Fibroblast of skin of left quadriceps (primary cell): ENCODE results near the gene ZSCAN22.
A peak's percentile ranks its signal among the peaks of the same experiment; 100 is the strongest.
"Not testable (repeated sequence)": the region's sequence is repeated elsewhere in the genome, so short reads cannot be mapped to it uniquely, and the experiment has no call there.

Source experiments
- DNase-seq, 2 experiments: peaks; one replicate each; pipeline ENCODE4 v3.0.0-alpha.2; 2013; ENCODE audit warnings: low read depth in 2 of 2

ZSCAN22 gene

DNA sequence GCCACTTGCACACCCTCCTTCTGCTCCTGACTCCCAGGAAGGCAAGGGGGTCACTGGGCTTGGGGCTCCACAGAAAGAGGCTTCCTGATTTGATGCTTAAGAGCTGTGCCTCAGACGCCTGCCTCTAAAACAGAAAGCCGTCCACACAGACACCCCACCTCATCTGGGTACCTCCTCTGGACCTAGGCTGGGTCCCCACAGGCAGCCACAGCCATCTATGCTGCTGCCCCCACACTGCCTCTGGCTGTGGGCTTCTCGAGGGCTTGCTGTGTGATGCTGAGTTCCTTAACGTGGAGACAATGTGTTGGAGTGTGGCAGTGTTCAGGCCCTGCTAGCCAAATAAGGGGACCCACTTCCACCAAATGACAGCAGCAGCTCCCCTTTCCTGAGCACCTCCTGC lies 8.5 kb upstream of the ZSCAN22 start:
- DNase-seq: no peak

DNA sequence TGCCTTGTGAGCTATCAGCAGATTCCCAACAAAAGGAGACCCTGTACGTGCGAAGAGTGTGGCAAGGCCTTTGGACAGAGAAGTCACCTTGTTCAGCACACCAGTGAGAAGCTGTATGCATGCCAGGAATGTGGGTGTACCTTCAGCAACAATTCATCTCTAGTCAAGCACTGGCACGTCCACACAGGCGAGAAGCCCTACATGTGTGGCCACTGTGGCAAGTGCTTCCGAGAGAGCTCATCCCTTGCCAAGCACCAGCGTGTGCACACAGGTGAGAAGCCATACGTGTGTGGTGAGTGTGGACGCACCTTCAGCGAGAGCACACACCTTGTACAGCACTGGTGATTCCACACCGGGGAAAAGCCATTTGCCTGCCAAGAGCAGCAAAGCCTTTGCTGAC lies 7.6 kb upstream of the ZSCAN22 start:
- no peak for DNase-seq

DNA sequence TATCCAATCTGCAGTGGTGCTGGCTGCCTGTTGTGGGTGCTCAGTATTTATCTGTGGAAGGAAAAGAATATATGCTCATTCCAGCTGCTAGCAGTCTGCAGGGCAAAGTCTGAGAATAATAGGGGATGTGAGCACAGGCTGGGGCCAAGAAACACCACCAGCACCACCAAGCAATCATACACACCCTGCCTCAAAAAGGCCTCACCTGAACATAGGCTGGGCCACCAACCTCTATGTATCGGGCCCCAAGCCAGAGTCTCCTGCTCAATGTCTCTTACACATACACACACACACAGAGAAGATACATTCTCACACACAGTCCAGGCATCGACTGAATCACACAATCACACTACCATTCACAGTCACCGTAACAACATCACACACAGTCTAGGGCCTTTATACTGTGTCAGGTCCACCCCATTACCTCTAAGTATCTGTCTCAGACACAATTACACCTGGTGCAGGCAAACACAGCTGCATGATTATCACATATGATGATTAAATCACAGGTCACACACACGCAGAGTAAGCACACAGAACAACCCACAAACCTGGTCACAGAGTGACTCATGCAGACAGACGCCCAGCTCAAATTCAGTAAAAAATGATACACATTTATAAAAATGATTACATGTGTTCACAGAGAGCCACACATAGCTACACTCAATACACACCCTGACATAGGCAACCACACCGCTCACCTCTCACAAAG lies 1.3 kb upstream of the ZSCAN22 start:
- DNase-seq: no peak

DNA sequence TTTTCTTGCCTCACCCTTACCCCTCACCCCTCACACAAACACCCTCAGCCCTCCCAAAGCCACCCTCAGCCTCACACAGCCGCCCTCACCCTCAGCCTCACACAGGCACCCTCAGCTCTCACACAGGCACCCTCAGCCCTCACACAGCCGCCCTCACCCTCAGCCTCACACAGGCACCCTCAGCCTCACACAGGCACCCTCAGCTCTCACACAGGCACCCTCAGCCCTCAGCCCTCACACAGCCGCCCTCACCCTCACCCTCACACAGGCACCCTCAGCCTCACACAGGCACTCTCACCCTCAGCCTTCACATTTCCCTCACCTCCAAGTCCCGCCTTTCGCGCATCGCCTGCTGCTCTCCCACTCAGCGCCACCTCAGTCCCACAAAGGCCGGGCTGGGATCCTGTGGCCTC lies 287 bp upstream of the ZSCAN22 start:
- DNase-seq: no peak

DNA sequence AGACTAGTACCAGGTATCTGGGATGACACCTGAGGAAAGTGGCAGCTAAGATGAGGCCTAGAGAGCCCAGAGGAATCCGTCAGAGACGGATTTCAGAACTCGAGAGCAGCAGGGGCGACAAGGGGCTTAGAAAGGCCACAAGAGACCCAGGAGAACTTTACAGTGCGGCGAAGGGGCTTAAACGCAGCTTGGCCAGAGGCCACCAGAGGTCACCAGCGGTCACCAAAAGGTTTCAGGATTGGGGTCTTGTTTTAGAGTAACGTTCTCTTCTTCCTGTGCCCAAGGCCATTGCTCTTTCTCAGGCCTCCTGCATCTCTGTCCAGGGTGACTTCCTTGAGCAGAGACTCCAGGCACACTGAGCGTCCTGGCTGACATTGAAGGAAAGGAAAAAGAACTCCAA lies 2.2 kb downstream of the ZSCAN22 start:
- DNase-seq: no peak

DNA sequence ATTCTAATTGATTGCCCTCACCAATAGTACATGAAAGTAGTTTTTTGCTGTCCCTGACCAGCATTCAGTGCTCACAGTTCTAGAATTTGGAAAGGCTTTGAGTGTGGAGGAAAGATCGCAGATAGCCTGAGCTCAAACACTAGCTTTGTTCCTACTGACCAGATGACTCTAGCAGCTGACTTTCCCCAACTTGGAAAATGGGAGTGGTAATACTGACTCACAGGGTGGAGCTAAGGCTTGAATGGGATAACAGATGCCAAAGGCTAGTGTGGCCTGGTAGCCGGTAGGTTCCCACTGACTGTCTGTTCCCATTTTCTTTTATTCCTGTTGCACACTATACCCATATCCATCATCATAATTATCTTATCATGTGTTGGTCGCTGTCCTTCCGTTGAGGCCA lies 3.7 kb downstream of the ZSCAN22 start:
- no peak for DNase-seq

DNA sequence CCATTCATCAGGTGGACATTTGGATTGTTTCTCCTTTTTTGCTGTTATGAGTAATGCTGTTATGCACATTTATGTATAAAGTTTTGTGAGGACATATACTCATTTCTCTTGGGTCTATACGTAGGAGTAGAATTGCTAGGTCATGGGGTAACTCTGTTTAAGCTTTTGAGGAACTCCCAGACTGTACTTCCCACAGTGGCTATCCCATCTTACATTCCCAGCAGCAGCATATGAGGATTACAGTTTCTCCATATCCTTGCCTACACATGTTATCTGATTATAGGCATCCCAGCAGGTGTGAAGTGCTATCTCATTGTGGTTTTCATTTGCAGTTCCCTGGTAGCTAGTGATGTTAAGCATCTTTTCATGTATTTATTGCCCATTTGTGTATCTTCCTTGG lies 5.9 kb downstream of the ZSCAN22 start:
- DNase-seq: no peak

DNA sequence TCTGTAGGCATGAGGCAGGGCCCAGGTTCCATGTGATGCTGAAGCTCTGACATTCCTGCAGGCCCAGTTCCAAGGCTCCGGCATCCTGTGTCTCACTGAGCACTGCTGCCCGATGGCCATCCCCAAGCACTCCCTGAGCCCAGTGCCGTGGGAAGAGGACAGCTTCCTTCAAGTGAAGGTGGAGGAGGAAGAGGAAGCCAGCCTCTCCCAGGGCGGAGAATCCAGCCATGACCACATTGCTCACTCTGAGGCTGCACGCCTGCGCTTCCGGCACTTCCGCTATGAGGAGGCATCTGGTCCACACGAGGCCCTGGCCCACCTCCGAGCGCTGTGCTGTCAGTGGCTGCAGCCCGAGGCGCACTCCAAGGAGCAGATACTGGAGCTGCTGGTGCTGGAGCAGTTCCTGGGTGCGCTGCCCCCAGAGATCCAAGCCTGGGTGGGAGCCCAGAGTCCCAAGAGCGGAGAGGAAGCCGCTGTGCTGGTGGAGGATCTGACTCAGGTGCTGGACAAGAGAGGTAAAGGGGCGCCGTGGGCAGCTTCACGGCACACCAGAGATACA lies 8.0 kb downstream of the ZSCAN22 start:
- no peak for DNase-seq

DNA sequence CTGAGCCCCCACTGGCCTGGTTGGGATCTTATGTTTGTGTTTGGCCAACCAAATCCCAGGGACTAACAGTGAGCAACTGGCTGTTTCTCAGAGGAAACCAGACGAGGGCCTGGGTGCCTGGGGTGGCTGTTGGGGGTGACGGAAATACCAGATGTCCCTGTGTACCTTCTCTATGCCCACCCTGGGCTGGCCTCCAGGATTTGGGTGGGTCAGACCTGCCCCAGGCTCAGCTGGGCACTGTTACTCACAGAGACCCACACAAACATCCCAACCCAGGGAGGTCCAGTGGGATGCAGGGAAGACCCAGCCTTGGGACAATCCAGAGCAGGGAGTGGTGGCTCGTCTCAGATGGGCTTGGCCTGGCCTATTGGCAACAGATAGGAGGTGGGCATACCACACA lies 8.8 kb downstream of the ZSCAN22 start:
- no peak for DNase-seq

DNA sequence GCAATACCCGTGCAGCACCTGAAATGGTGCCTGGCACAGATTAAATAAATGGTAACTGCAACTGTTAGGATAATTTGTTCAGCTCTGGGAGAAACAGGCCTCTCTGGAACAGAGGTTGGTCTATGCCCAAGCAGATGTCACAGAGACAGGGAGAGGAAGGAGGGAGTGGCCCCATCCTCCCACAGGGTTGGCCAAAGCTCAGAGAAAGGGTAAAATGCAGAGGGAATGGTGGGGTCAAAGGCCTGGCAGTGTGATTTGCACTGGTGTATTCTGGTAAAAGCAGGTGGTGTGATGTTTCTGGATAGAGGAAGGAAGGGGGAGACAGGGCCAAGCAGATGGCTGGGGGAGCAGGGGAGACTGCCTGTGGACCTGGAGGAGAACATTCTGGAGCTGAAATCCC lies 9.4 kb downstream of the ZSCAN22 start:
- no peak for DNase-seq

DNA sequence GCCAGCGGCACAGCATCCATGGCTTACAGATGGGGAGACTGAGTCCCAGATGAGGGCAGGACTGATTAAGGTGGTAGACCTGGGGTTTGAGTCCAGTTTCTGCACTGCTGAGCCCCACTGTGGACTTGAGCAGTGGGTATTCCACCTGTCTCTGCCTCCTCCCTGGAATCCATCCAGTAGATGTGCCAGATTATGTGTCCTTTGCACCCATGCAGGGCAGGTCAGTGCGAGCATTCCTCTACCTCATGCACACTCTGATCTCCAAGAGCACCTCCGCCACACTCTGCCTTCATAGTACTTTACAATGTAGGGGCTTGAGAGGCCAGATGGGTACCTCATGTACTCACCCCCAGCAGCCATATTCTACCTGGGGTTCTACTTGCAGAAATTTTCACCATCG lies 10.0 kb downstream of the ZSCAN22 start:
- no peak for DNase-seq

DNA sequence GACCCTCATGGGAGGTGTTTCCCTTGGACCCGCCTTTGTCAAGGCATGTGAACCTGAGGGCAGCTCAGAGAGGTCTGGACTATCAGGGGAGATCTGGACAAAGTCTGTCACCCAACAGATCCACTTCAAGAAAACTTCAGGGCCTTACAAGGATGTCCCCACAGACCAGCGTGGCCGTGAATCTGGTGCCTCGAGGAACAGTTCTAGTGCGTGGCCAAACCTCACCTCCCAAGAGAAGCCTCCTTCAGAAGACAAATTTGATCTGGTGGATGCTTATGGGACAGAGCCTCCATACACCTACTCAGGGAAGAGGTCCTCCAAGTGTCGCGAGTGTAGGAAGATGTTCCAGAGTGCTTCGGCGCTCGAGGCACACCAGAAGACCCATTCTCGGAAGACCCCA lies 11.5 kb downstream of the ZSCAN22 start:
- no peak for DNase-seq

DNA sequence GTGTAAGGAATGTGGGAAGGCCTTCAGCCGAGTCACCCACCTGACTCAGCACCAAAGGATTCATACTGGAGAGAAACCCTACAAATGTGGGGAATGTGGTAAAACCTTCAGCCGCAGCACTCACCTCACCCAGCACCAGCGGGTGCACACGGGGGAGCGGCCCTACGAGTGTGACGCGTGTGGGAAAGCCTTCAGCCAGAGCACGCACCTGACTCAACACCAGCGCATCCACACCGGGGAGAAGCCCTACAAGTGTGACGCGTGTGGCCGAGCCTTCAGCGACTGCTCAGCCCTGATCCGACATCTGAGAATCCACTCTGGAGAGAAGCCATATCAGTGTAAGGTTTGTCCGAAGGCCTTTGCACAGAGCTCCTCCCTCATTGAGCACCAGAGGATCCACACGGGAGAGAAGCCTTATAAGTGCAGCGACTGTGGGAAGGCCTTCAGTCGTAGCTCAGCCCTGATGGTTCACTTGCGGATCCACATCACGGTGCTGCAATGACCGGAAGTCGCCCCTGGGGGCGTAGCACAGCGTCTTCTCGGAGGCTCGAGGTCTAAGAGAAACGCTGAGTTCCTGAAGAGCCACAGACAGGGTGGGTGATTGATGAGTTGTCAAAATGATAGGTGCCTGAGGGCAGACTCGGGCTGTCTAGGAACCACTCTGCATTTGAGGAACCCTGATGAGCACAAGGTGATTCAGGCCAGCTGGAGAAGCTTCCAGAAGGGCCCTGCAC lies 12.2 kb downstream of the ZSCAN22 start:
- DNase-seq: no peak

DNA sequence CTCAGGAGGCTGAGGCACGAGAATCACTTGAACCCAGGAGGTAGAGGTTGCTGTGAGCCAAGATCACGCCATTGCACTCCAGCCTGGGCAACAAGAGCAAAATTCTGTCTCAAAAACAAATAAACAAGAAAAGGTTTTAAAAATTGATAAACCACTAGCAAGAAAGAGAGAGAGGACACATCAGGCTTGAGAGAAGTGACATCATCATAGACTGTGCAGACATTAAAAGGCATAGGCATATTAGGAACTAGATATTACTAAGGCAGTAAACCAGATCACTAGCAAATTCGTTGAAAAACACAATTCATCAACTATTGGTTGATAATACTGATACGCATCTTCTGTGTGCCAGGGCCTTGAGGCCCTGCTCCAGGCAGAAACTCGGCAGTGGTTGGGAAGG lies 18.8 kb downstream of the ZSCAN22 start:
- no peak for DNase-seq

DNA sequence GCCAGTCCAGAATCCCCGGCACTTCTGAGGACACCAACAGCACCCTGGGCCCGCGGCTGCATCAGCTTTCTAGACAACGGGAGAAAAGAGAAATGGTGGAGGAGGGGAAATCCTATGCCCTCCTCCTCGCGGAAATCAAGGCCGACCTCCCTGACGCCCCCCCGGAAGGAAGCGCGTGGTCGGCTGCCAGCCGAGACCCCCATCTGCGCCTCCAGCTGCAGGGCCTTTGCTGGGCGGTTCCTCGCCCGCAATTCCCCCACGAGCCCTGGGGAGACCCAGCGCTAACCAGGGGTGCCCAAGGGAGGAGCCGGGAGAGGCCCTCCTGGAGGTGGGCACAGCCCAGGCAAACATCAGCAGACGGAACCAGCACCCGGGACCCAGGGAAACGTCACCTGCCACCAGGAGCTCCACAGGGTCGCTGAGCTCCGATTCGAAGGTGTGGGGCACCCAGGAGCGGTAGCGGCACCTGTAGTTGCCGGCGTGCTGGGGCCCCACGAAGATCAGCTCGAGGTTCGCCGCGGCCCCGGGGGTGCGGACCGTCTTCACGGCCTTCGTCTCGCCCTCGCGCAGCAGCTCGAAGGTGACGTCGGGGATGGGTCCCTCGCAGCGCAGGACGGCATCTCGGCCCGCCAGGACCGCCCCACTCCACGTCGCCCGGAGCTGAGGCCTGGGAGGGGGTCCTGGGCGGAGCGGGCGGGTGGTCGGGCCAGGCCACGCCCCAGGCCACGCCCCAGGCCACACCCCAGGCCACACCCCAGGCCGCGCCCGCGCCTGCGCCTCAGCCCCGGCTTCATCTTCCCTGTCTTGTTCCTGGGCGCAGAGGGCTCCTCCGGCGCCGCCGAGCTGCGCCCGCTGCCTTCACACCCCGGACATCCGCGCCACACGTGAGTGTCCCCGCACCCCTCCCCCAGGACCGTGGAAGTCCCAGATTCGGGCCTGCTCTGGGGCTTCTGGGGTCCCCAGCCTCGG lies 20.5 kb downstream of the ZSCAN22 start:
- peak; percentile 44 to 53 for DNase-seq

DNA sequence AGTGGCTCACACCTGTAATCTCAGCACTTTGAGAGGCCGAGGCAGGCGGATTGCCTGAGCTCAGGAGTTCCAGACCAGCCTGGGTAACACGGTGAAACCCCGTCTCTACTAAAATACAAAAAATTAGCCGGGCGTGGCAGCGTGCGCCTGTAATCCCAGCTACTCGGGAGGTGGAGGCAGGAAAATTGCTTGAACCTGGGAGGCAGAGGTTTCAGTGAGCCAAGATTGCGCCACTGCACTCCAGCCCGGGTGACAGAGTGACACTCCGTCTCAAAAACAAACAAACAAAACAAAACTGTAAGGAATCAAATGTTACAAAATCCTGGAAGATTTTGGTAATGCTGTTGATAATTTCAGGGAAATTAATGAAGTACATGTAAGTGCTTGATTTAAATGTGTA lies 21.3 kb downstream of the ZSCAN22 start:
- not testable (repeated sequence) for DNase-seq

DNA sequence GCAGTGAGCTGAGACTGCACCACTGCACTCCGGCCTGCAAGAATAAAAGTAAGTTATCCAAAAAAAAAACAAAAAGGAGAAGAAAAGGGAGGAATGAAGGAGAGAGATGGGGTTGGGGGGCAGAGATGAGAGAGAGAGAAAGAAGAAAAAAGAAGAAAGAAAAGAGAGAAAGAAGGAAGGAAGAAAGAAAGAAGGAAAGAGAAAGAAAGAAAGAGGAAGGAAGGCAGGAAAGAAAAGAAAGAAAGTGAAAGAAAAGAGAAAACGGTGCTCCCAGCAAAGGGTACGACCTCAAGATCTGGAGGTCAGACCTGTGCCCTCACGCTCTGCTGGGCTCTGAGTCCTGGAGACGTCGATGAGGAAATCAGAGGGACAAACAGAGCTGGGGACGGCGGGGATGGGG lies 22.8 kb downstream of the ZSCAN22 start:
- no peak for DNase-seq

DNA sequence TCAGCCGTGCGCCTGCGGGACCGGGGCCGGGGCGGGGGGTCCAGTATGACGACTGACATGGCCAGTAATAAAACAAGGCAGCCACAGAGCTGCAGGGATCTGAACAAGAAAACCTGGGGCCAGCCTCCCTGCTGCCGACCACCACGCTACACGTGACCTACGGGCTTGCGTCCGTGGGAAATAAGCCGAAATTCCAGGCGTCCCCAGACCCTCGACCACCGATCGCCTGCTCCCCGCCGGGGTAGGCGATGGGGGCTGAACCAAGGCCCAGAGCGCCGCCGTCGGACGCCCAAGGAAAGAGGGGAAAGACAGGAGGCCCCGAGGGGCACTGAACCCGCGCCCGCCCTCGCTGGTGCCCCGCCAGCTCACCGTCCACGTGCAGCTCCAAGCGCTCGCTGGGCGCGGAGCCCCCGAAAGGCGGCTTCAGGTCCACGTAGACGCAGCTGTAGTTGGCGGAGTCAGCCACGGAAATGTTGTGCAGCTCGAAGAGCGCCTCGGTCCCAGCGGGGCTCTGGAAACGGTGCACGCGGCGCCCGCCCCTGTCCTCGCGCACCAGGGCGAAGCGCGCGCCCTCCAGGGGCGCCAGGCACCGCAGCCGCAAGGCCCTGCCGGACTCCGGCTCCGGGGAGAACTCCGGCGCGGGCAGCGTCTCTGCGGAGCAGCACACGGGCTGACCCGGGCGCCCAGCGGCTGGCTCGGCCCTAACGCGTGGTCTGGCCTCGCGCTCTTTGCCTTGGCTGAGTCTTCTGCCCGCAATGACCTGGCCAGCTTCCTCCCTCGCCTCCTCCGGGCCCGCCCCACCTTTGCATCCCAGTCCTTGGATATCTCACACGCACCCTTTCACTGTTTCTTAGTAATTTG lies 23.4 kb downstream of the ZSCAN22 start:
- DNase-seq: no peak

DNA sequence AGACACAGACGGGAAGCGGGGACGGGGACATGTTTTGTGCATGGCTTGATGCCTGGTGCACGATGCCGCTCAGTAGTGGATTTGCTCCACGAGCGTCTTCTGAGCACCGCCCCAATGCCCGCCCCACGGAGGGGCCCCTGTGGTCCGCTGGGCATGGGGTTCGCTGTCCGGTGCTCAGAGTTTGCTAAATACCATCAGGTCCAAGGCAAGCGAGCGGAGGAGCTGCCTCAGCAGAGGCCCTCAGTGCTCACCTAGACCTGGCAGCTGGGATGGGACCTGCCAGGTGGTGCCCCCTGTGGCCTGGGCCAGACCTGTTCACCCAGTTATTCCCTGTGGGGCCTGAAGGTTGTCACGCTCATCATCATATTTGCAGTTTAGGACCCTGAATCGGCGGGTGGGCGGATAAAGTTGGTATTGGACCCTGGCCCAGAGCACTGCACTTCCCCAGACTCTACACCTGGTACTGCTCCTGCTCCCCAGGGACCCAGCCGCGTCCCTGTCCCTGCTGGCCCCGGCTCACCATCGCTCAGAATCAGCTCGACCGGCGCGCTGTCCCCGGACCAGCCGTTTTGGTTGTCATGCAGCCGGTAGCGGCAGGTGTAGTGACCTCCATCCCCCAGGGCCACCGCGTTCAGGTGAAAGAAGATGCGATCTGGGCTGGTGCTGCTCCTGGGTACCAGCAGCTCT lies 24.2 kb downstream of the ZSCAN22 start:
- no peak for DNase-seq

DNA sequence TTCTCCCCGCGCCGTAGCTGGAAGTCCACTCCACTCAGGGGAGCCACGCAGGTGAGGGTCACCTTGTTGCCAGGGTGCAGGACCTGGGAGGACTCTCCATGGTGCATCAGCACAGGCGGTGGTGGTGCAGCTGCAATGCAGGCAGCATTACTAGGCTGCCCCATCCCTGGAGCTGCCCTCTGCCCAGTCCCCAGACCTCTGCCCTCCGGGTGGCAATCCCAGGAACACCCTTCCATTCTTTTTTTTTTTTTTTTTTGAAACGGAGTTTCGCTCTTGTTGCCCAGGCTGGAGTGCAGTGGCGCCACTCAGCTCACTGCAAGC lies 24.7 kb downstream of the ZSCAN22 start:
- DNase-seq: no peak
